HCT116 (cell line): ENCODE measurements around the gene WHRN.

Source experiments
- CTCF ChIP-seq, 3 experiments: fragments of 200-600 bp in 1 of 3; sonication (generic) in 1 of 3; IDR thresholded peaks in 2 of 3; conservative IDR thresholded peaks in 1 of 3; 2 replicates each; pipeline ENCODE4 v1.5.1; 2012 to 2017; ENCODE audit warnings: low read depth in 2 of 3, low read length in 2 of 3, antibody characterized with exemption in 1 of 3, borderline replicate concordance in 1 of 3, control low read depth in 1 of 3, mild to moderate bottlenecking in 1 of 3, mixed read lengths in 1 of 3, mixed run types in 1 of 3, moderate library complexity in 1 of 3; ENCODE audit not compliant: insufficient read depth in 1 of 3
- EGR1 ChIP-seq: IDR thresholded peaks from 2 replicates; pipeline ENCODE4 v1.6.1; 2012; ENCODE audit warnings: low read depth
- RAD21 ChIP-seq: IDR thresholded peaks from 2 replicates; pipeline ENCODE4 v1.6.1; 2012; ENCODE audit warnings: low read depth, mild to moderate bottlenecking
- ZNF274 ChIP-seq: fragments of 200-500 bp; sonication (Bioruptor generic); IDR thresholded peaks from 2 replicates; pipeline ENCODE4 v1.6.1; 2014; ENCODE audit warnings: mild to moderate bottlenecking, low read depth, low read length, inconsistent platforms
- TF ChIP-seq, protein P1 (sequence below): IDR thresholded peaks from 2 replicates; pipeline ENCODE4 v1.6.1; 2012; ENCODE audit warnings: low read depth

DNA sequence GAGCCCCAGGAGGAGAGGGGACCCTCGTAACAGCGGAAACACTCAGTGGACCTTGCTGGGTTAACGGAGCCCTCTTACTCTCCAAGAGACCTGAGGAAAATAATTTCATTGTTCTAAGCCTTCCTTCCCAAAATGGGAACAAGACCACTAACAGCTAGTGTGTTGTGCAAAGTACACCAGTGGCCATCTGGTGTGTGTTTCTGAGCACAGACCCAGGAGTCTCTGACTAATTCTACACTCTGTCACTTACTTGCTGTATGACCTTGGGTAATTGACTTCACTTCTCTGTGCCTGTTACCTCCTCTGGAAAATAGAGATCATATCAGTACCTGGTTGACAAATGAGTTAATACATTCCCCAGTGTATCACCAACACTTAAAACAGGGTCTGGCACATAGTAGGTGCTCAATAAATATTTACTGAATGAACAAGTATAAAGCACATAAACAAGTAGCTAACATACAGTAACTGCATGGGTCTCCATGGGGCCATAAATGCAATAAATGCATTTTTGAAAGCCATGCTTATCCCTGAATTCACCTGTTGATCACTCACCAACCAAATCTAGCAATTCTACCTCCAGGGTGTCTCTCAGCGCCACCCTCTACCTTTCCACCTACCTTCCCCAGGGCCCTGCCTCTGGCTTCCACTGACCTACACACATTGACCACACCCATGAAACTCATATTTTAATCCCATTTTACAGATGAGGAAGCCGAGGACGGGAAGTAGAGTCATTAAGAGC, 72.8 kb downstream of the WHRN start:
- no peak for TF ChIP-seq RAD21
- TF ChIP-seq ZNF274 = no peak
- TF ChIP-seq, protein P1, sequence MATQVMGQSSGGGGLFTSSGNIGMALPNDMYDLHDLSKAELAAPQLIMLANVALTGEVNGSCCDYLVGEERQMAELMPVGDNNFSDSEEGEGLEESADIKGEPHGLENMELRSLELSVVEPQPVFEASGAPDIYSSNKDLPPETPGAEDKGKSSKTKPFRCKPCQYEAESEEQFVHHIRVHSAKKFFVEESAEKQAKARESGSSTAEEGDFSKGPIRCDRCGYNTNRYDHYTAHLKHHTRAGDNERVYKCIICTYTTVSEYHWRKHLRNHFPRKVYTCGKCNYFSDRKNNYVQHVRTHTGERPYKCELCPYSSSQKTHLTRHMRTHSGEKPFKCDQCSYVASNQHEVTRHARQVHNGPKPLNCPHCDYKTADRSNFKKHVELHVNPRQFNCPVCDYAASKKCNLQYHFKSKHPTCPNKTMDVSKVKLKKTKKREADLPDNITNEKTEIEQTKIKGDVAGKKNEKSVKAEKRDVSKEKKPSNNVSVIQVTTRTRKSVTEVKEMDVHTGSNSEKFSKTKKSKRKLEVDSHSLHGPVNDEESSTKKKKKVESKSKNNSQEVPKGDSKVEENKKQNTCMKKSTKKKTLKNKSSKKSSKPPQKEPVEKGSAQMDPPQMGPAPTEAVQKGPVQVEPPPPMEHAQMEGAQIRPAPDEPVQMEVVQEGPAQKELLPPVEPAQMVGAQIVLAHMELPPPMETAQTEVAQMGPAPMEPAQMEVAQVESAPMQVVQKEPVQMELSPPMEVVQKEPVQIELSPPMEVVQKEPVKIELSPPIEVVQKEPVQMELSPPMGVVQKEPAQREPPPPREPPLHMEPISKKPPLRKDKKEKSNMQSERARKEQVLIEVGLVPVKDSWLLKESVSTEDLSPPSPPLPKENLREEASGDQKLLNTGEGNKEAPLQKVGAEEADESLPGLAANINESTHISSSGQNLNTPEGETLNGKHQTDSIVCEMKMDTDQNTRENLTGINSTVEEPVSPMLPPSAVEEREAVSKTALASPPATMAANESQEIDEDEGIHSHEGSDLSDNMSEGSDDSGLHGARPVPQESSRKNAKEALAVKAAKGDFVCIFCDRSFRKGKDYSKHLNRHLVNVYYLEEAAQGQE = no peak
- TF ChIP-seq EGR1 = no peak
- no peak for TF ChIP-seq CTCF (IDR thresholded peaks at IDR 0.05 in 2 of 3, conservative IDR thresholded peaks at IDR 0.05 in 1 of 3; ENCODE audit: borderline replicate concordance in 1 of 3, insufficient read depth in 1 of 3, low read depth in 2 of 3, low read length in 2 of 3)
